ENCODE results near the gene RAN.

DNA sequence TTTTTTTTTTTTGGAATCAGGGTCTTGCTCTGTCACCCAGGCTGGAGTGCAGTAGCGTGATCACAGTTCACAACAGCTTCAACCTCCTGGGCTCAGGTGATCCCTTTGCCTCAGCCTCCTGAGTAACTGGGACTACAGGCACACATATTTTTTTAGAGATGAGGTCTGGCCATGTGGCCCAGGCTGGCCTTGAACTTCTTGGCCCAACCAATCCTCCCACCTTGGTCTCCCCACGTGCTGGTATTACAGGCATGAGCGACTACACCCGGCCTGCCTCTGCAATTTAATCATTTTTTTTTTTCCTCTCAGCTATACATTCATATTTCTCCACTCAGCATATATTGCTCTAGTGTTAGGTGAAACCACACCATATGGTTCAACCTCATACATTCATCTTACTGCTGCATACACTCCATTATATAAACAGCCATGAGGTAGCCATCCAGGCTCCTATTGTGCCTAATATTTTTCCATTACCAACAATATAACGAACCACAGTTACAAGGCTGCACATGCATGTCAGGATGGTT, 39.9 kb upstream of the RAN start:
- TF ChIP-seq ZNF644 (tag; IDR thresholded peaks at IDR 0.05; ENCODE audit: low read depth) (no peak), JUN (IDR thresholded peaks at IDR 0.05; ENCODE audit: borderline replicate concordance, low read depth, low read length) (no peak), JUN (CRISPR knock-in tag; IDR thresholded peaks at IDR 0.05; ENCODE audit: borderline replicate concordance) (no peak), TAF9B (IDR thresholded peaks at IDR 0.05; ENCODE audit: partially characterized antibody) (no peak)
- TF ChIP-seq, protein P1, sequence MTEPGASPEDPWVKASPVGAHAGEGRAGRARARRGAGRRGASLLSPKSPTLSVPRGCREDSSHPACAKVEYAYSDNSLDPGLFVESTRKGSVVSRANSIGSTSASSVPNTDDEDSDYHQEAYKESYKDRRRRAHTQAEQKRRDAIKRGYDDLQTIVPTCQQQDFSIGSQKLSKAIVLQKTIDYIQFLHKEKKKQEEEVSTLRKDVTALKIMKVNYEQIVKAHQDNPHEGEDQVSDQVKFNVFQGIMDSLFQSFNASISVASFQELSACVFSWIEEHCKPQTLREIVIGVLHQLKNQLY (CRISPR knock-in tag; conservative IDR thresholded peaks at IDR 0.05): no peak
- TF ChIP-seq, protein P2, sequence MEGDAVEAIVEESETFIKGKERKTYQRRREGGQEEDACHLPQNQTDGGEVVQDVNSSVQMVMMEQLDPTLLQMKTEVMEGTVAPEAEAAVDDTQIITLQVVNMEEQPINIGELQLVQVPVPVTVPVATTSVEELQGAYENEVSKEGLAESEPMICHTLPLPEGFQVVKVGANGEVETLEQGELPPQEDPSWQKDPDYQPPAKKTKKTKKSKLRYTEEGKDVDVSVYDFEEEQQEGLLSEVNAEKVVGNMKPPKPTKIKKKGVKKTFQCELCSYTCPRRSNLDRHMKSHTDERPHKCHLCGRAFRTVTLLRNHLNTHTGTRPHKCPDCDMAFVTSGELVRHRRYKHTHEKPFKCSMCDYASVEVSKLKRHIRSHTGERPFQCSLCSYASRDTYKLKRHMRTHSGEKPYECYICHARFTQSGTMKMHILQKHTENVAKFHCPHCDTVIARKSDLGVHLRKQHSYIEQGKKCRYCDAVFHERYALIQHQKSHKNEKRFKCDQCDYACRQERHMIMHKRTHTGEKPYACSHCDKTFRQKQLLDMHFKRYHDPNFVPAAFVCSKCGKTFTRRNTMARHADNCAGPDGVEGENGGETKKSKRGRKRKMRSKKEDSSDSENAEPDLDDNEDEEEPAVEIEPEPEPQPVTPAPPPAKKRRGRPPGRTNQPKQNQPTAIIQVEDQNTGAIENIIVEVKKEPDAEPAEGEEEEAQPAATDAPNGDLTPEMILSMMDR (IDR thresholded peaks at IDR 0.05 in 2 of 3, conservative IDR thresholded peaks at IDR 0.05 in 1 of 3; ENCODE audit: insufficient read depth in 2 of 3, low read depth in 1 of 3, low read length in 3 of 3): no peak

Measured in K562 (cell line).